HCT116 (cell line): ENCODE measurements around the gene PAGR1. TPM values are rescaled to one million over a fixed set of nuclear protein-coding genes. Genes with fewer than 3 reads are reported as not detected.

Experiments used
- ATAC-seq: fragments of 200-7000 bp; cut with Tn5 transposase; 2 replicates; pipeline ENCODE4 v1.9.1; 2020; ENCODE audit warnings: mild to moderate bottlenecking, moderate library complexity
- BruUV-seq: library from RNA; stranded (reverse); fragments of 400-500 nt; replicated peaks from 2 replicates; lab custom pipeline; 2021; lab: Mats Ljungman, UMichigan
- CTCF ChIA-PET: fragments of 300-600 bp; sonication (Branson Sonifier 250); formaldehyde crosslinking; loops from one replicate; lab custom pipeline; 2021; ENCODE audit warnings: antibody characterized with exemption; lab: Charles Lee
- POLR2A ChIA-PET: fragments of 300-600, 350-600 bp; sonication (Branson Sonifier 250); formaldehyde crosslinking; loops from one replicate; lab custom pipeline; 2021; ENCODE audit warnings: antibody characterized with exemption; lab: Charles Lee
- RAD21 ChIA-PET, 2 experiments: fragments of 300-600 bp; sonication (Branson Sonifier 250); formaldehyde crosslinking; loops; one replicate each; lab custom pipeline; 2023; ENCODE audit warnings: low total read pairs in 2 of 2; ENCODE audit not compliant: uncharacterized antibody in 2 of 2, unreplicated experiment in 2 of 2, low non-redundant PET in 1 of 2; lab: Charles Lee
- DNase-seq: peaks from one replicate; pipeline ENCODE4 v3.0.0-alpha.2; 2010; ENCODE audit warnings: low read depth, low spot score
- H2AFZ ChIP-seq: fragments of 200-600 bp; shearing (Covaris generic), sonication (generic); 2 replicates; pipeline ENCODE4 v1.6.1; 2017; ENCODE audit warnings: low read depth, mixed run types, mixed read lengths, antibody characterized with exemption, low read length; ENCODE audit not compliant: poor library complexity, severe bottlenecking
- H3K27ac ChIP-seq: 2 replicates; pipeline ENCODE4 v1.5.1; 2012; ENCODE audit warnings: low read depth, low read length
- H3K27me3 ChIP-seq: fragments of 200-600 bp; sonication (generic); 2 replicates; pipeline ENCODE4 v1.6.1; 2016; ENCODE audit warnings: mixed run types, low read length, mixed read lengths; ENCODE audit not compliant: insufficient read depth
- H3K36me3 ChIP-seq, 2 experiments: fragments of 200-500 bp in 1 of 2; fragments of 200-600 bp in 1 of 2; sonication (Bioruptor generic) in 1 of 2; sonication (generic) in 1 of 2; 2 replicates each; pipeline versions ENCODE4 v1.5.1 to v1.6.1; 2014 to 2016; ENCODE audit warnings: low read length in 2 of 2, inconsistent platforms in 1 of 2, mixed read lengths in 1 of 2, mixed run types in 1 of 2; ENCODE audit not compliant: insufficient read depth in 2 of 2, control insufficient read depth in 1 of 2
- H3K4me1 ChIP-seq, 2 experiments: fragments of 200-600 bp in 1 of 2; sonication (generic) in 1 of 2; 2 replicates each; pipeline versions ENCODE4 v1.5.1 to v1.6.1; 2012 to 2017; ENCODE audit warnings: low read length in 2 of 2, inconsistent platforms in 1 of 2, mild to moderate bottlenecking in 1 of 2, mixed read lengths in 1 of 2, mixed run types in 1 of 2, moderate library complexity in 1 of 2; ENCODE audit not compliant: insufficient read depth in 2 of 2, control insufficient read depth in 1 of 2
- H3K4me2 ChIP-seq: fragments of 200-600 bp; sonication (generic); 2 replicates; pipeline ENCODE4 v1.6.1; 2017; ENCODE audit warnings: mixed run types, low read length, mixed read lengths
- H3K4me3 ChIP-seq, 2 experiments: fragments of 200-600 bp in 1 of 2; sonication (generic) in 1 of 2; replicated peaks in 1 of 2; 2 replicates each; pipeline ENCODE4 v1.5.1; 2011 to 2016; ENCODE audit warnings: low read length in 2 of 2, control low read depth in 1 of 2, low read depth in 1 of 2, mild to moderate bottlenecking in 1 of 2, mixed read lengths in 1 of 2, mixed run types in 1 of 2
- H3K79me2 ChIP-seq: fragments of 200-600 bp; sonication (generic); 2 replicates; pipeline ENCODE4 v1.6.1; 2017; ENCODE audit warnings: mild to moderate bottlenecking, mixed run types, low read length, moderate library complexity, mixed read lengths; ENCODE audit not compliant: insufficient read depth
- H3K9ac ChIP-seq: fragments of 200-600 bp; sonication (generic); 2 replicates; pipeline ENCODE4 v1.6.1; 2016; ENCODE audit warnings: low read length, mixed read lengths
- H3K9me2 ChIP-seq: fragments of 200-600 bp; sonication (generic), shearing (Covaris generic); 2 replicates; pipeline ENCODE4 v1.6.1; 2017; ENCODE audit warnings: mixed run types, mild to moderate bottlenecking, moderate library complexity; ENCODE audit not compliant: insufficient read depth
- H3K9me3 ChIP-seq, 2 experiments: fragments of 200-500 bp in 1 of 2; fragments of 200-600 bp in 1 of 2; sonication (Bioruptor generic) in 1 of 2; sonication (generic) in 1 of 2; 2 replicates each; pipeline ENCODE4 v1.6.1; 2014 to 2017; ENCODE audit warnings: low read length in 2 of 2, mixed read lengths in 2 of 2, inconsistent platforms in 1 of 2, low read depth in 1 of 2, mild to moderate bottlenecking in 1 of 2, mixed run types in 1 of 2, moderate library complexity in 1 of 2; ENCODE audit not compliant: control insufficient read depth in 1 of 2, insufficient read depth in 1 of 2
- H4K20me1 ChIP-seq: fragments of 200-600 bp; sonication (generic), shearing (Covaris generic); 2 replicates; pipeline ENCODE4 v1.6.1; 2017; ENCODE audit warnings: mixed run types, mild to moderate bottlenecking, moderate library complexity; ENCODE audit not compliant: insufficient read depth
- EGR1 ChIP-seq: IDR thresholded peaks from 2 replicates; pipeline ENCODE4 v1.6.1; 2012; ENCODE audit warnings: low read depth
- ELF1 ChIP-seq: IDR thresholded peaks from 2 replicates; pipeline ENCODE4 v1.6.1; 2012; ENCODE audit warnings: low read depth, borderline replicate concordance
- EZH2 ChIP-seq: fragments of 200-600 bp; sonication (generic); IDR thresholded peaks from 2 replicates; pipeline ENCODE4 v1.6.1; 2017; ENCODE audit warnings: antibody characterized with exemption, mixed run types
- EZH2phosphoT487 ChIP-seq: fragments of 200-600 bp; IDR thresholded peaks from 2 replicates; pipeline ENCODE4 v1.6.1; 2018; ENCODE audit warnings: antibody characterized with exemption, borderline replicate concordance
- FOSL1 ChIP-seq: IDR thresholded peaks from 2 replicates; pipeline ENCODE4 v1.6.1; 2012; ENCODE audit warnings: low read depth
- JUND ChIP-seq: IDR thresholded peaks from 2 replicates; pipeline ENCODE4 v1.6.1; 2012
- POLR2A ChIP-seq: IDR thresholded peaks from 2 replicates; pipeline ENCODE4 v1.7.0; 2011; ENCODE audit warnings: borderline replicate concordance; ENCODE audit not compliant: insufficient read depth, insufficient read length; ENCODE audit errors: extremely low read depth
- POLR2AphosphoS5 ChIP-seq: IDR thresholded peaks from 2 replicates; pipeline ENCODE4 v1.6.1; 2011; ENCODE audit warnings: mild to moderate bottlenecking, low read depth, low read length, moderate library complexity
- RAD21 ChIP-seq: IDR thresholded peaks from 2 replicates; pipeline ENCODE4 v1.6.1; 2012; ENCODE audit warnings: low read depth, mild to moderate bottlenecking
- SIN3A ChIP-seq: IDR thresholded peaks from 2 replicates; pipeline ENCODE4 v1.6.1; 2012; ENCODE audit warnings: low read depth
- SP1 ChIP-seq: IDR thresholded peaks from 2 replicates; pipeline ENCODE4 v1.6.1; 2012; ENCODE audit warnings: low read depth
- SRF ChIP-seq: IDR thresholded peaks from 2 replicates; pipeline ENCODE4 v1.6.1; 2012; ENCODE audit warnings: low read depth
- TCF7L2 ChIP-seq: IDR thresholded peaks from 2 replicates; pipeline ENCODE4 v1.7.0; 2011; ENCODE audit warnings: borderline replicate concordance, inconsistent platforms; ENCODE audit not compliant: insufficient read depth, insufficient read length; ENCODE audit errors: extremely low read depth
- ZFX ChIP-seq: fragments of 450-650 bp; IDR thresholded peaks from 2 replicates; pipeline ENCODE4 v1.6.1; 2017
- ZNF274 ChIP-seq: fragments of 200-500 bp; sonication (Bioruptor generic); IDR thresholded peaks from 2 replicates; pipeline ENCODE4 v1.6.1; 2014; ENCODE audit warnings: mild to moderate bottlenecking, low read depth, low read length, inconsistent platforms
- intact Hi-C: fragments of 100-400 bp; cut with micrococcal nuclease; formaldehyde crosslinking; loops from 2 replicates; pipeline ENCODE4 v1.10.0; 2022
- total RNA-seq: library from RNA; stranded (reverse); gene quantifications from one replicate; pipeline ENCODE4 v1.2.1, GENCODE V29; 2021; ENCODE audit not compliant: unreplicated experiment
- TF ChIP-seq, protein P1 (sequence below): IDR thresholded peaks from 2 replicates; pipeline ENCODE4 v1.6.1; 2012; ENCODE audit warnings: low read depth
- TF ChIP-seq, protein P2 (sequence below): IDR thresholded peaks from 2 replicates; pipeline ENCODE4 v1.6.1; 2012
- TF ChIP-seq, protein P3 (sequence below): IDR thresholded peaks from 2 replicates; pipeline ENCODE4 v1.6.1; 2011; ENCODE audit warnings: mild to moderate bottlenecking, low read length, moderate library complexity; ENCODE audit not compliant: insufficient replicate concordance; ENCODE audit errors: extremely low read depth

PAGR1 gene
- total RNA-seq, 1 experiment from 2014 or later: 28.9 TPM

DNA sequence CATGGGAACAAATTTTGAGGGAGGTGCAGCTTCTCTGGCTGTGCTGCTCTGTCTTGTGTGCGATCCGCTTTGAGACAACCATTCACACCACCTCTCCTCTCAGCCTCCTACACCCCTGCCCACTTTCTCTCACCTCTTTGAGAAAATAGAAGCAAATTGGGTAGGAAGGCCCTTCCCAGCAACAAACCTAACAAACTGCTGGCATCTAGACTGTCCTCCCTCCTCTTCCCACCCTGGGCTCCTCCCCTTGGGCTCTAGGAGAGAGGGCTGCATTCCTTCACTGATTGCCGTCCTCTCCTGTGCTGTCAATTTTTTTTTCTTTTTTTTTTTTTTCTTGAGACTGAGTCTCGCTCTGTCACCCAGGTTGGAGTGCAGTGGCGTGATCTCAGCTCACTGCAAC lies 33.6 kb downstream of the PAGR1 start:
- intact Hi-C loops: no loop called here
- no TSS peak for BruUV-seq
- no peak for ATAC-seq

More for the DNA sequence above, 33.6 kb downstream of the PAGR1 start:
- Histone ChIP-seq H3K4me2 (no peak overlapping the region), H2AFZ (no peak overlapping the region), H3K9ac (no peak overlapping the region), H3K4me3 (no peak overlapping the region), H3K79me2 (no peaks in the 10 kb centered on the region), H3K9me2 (no peaks in the 10 kb centered on the region), H3K9me3 (no peaks in the 10 kb centered on the region), H3K27me3 (no peaks in the 10 kb centered on the region), H4K20me1 (no peaks in the 10 kb centered on the region), H3K36me3 (peaks cover 0 to 2% of the 10 kb centered on the region in 2 experiments; a peak in 2 of 4 replicates), H3K27ac (no peak overlapping the region), H3K4me1 (peaks cover 0 to 5% of the 10 kb centered on the region in 2 experiments; a peak in 3 of 4 replicates)
- TF ChIP-seq RAD21 (no peak), EZH2phosphoT487 (no peak), EZH2 (no peak), ELF1 (no peak), SRF (no peak), TCF7L2 (no peak), POLR2A (no peak), ZFX (no peak), POLR2AphosphoS5 (no peak), EGR1 (no peak), JUND (no peak), SP1 (no peak), ZNF274 (no peak), FOSL1 (no peak), SIN3A (no peak)
- TF ChIP-seq, protein P1, sequence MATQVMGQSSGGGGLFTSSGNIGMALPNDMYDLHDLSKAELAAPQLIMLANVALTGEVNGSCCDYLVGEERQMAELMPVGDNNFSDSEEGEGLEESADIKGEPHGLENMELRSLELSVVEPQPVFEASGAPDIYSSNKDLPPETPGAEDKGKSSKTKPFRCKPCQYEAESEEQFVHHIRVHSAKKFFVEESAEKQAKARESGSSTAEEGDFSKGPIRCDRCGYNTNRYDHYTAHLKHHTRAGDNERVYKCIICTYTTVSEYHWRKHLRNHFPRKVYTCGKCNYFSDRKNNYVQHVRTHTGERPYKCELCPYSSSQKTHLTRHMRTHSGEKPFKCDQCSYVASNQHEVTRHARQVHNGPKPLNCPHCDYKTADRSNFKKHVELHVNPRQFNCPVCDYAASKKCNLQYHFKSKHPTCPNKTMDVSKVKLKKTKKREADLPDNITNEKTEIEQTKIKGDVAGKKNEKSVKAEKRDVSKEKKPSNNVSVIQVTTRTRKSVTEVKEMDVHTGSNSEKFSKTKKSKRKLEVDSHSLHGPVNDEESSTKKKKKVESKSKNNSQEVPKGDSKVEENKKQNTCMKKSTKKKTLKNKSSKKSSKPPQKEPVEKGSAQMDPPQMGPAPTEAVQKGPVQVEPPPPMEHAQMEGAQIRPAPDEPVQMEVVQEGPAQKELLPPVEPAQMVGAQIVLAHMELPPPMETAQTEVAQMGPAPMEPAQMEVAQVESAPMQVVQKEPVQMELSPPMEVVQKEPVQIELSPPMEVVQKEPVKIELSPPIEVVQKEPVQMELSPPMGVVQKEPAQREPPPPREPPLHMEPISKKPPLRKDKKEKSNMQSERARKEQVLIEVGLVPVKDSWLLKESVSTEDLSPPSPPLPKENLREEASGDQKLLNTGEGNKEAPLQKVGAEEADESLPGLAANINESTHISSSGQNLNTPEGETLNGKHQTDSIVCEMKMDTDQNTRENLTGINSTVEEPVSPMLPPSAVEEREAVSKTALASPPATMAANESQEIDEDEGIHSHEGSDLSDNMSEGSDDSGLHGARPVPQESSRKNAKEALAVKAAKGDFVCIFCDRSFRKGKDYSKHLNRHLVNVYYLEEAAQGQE: no peak
- TF ChIP-seq, protein P2, sequence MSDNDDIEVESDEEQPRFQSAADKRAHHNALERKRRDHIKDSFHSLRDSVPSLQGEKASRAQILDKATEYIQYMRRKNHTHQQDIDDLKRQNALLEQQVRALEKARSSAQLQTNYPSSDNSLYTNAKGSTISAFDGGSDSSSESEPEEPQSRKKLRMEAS: no peak
- TF ChIP-seq, protein P3, sequence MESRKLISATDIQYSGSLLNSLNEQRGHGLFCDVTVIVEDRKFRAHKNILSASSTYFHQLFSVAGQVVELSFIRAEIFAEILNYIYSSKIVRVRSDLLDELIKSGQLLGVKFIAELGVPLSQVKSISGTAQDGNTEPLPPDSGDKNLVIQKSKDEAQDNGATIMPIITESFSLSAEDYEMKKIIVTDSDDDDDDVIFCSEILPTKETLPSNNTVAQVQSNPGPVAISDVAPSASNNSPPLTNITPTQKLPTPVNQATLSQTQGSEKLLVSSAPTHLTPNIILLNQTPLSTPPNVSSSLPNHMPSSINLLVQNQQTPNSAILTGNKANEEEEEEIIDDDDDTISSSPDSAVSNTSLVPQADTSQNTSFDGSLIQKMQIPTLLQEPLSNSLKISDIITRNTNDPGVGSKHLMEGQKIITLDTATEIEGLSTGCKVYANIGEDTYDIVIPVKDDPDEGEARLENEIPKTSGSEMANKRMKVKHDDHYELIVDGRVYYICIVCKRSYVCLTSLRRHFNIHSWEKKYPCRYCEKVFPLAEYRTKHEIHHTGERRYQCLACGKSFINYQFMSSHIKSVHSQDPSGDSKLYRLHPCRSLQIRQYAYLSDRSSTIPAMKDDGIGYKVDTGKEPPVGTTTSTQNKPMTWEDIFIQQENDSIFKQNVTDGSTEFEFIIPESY: no peak
- no peak for DNase-seq
- CTCF ChIA-PET: interaction anchor here (0.6 to 3.7 kb wide), 10 partner anchors 9 to 172 kb away, joined by 3 to 22 read pairs (median 8); partner anchors contain the start of genes CDIPT, MVP and PAGR1
- RAD21 ChIA-PET: no interaction called here
- POLR2A ChIA-PET: no interaction called here
